Gastroesophageal sphincter (tissue), 3 donors: ENCODE measurements around the gene ROS1.

Source experiments
- CTCF ChIP-seq, 4 experiments: fragments of 200-600 bp in 2 of 4; fragments of 450-650 bp in 2 of 4; sonication (generic) in 1 of 4; IDR thresholded peaks; one replicate each; pipeline ENCODE4 v1.5.1; 2017 to 2019; ENCODE audit warnings: antibody characterized with exemption in 4 of 4, mild to moderate bottlenecking in 2 of 4, moderate library complexity in 2 of 4
- EP300 ChIP-seq: sonication (generic); formaldehyde crosslinking; IDR thresholded peaks from one replicate; pipeline ENCODE4 v1.6.1; 2017; ENCODE audit warnings: antibody characterized with exemption, mild to moderate bottlenecking
- POLR2A ChIP-seq, 2 donors: fragments of 450-650 bp; IDR thresholded peaks; one replicate each; pipeline ENCODE4 v1.6.1; 2017; ENCODE audit warnings: antibody characterized with exemption in 2 of 2, mild to moderate bottlenecking in 2 of 2, moderate library complexity in 1 of 2
- POLR2AphosphoS5 ChIP-seq: sonication (generic); formaldehyde crosslinking; IDR thresholded peaks from one replicate; pipeline ENCODE4 v1.6.1; 2017; ENCODE audit warnings: antibody characterized with exemption

DNA sequence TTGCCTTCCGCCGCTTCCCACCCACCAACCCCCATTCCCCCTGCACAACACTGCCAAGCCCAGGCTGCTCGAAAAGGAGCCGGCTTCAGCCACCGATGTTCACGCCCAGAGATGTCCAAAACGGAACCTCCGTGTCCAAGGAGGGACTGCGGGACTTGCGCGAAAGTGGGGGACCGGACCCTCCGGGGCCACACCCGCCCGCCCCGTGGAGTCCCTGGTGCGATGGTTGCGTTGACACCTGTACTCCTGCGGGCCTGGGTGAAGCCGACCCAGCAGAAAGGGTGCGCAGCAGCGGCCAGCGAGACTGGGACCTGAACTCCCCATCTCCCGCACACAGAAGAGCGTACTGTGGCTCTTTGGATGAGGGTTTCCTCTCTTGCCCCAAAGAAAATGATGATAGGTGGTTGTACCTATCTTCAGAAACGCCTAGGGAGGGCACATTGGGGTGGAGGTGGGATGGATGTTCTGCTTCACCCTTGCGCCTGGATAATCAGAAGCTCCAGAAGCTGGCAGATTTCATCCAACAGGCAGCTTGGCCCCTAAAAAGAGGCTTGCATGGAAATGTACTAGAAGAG lies 162.3 kb downstream of the ROS1 start:
- TF ChIP-seq CTCF (IDR thresholded peaks at IDR 0.05), result no peak
- TF ChIP-seq EP300, result no peak
- no peak for TF ChIP-seq POLR2AphosphoS5
- TF ChIP-seq POLR2A (IDR thresholded peaks at IDR 0.05), result no peak
